Ishikawa (cell line): Measurements from ENCODE around the gene TMEM255B.

Source experiments
- CEBPB ChIP-seq: IDR thresholded peaks from 2 replicates; pipeline ENCODE4 v1.6.1; 2012
- CREB1 ChIP-seq: IDR thresholded peaks from 2 replicates; pipeline ENCODE4 v1.6.1; 2012; ENCODE audit warnings: low read depth
- EP300 ChIP-seq: IDR thresholded peaks from 2 replicates; pipeline ENCODE4 v1.6.1; 2012; ENCODE audit warnings: borderline replicate concordance
- MAX ChIP-seq: IDR thresholded peaks from 2 replicates; pipeline ENCODE4 v1.6.1; 2012
- NFIC ChIP-seq: IDR thresholded peaks from 2 replicates; pipeline ENCODE4 v1.6.1; 2012
- RAD21 ChIP-seq: IDR thresholded peaks from 2 replicates; pipeline ENCODE4 v1.6.1; 2012; ENCODE audit warnings: low read depth
- REST ChIP-seq: IDR thresholded peaks from 2 replicates; pipeline ENCODE4 v1.6.1; 2012; ENCODE audit warnings: low read depth, mild to moderate bottlenecking
- TAF1 ChIP-seq: IDR thresholded peaks from 2 replicates; pipeline ENCODE4 v1.6.1; 2012; ENCODE audit warnings: low read depth, mild to moderate bottlenecking
- TCF12 ChIP-seq: IDR thresholded peaks from 2 replicates; pipeline ENCODE4 v1.6.1; 2012; ENCODE audit warnings: low read depth
- TEAD4 ChIP-seq: IDR thresholded peaks from 2 replicates; pipeline ENCODE4 v1.6.1; 2012
- USF1 ChIP-seq: IDR thresholded peaks from 2 replicates; pipeline ENCODE4 v1.6.1; 2012
- YY1 ChIP-seq: IDR thresholded peaks from 2 replicates; pipeline ENCODE4 v1.6.1; 2012; ENCODE audit warnings: low read depth
- ZBTB7A ChIP-seq: IDR thresholded peaks from 2 replicates; pipeline ENCODE4 v1.6.1; 2012; ENCODE audit warnings: low read depth

GRCh38 chr13:113863524-113864272 lies 104.7 kb downstream of the TMEM255B start, which contains the start of gene GAS6:
- TF ChIP-seq MAX (peak; percentile 73; the same call in 1 of the 2 replicates), TEAD4 (no peak), TAF1 (no peak), REST (no peak), YY1 (no peak), TCF12 (no peak), NFIC (no peak), CEBPB (no peak), EP300 (no peak), USF1 (no peak; the same call in 1 of the 2 replicates), RAD21 (peak; percentile 3; the same call in 1 of the 2 replicates), CREB1 (no peak), ZBTB7A (no peak)
